Smooth muscle cell (in vitro differentiated cells): ENCODE measurements around the gene CHRND. TPM values are rescaled to one million over a fixed set of nuclear protein-coding genes. Genes with fewer than 3 reads are reported as not detected.

Source experiments
- DNase-seq: peaks from one replicate; lab custom pipeline; 2025; ENCODE audit not compliant: unreplicated experiment; lab: John Stamatoyannopoulos, UW
- H2AFZ ChIP-seq: fragments of 200-600 bp; sonication (generic); 2 replicates; pipeline ENCODE4 v1.6.0; 2016; ENCODE audit warnings: antibody characterized with exemption, low read depth, mild to moderate bottlenecking
- H3F3A ChIP-seq: fragments of 200-600 bp; sonication (generic); 2 replicates; pipeline ENCODE4 v1.6.0; 2017; ENCODE audit warnings: antibody characterized with exemption, low read depth
- H3K27ac ChIP-seq: fragments of 200-600 bp; sonication (generic); 2 replicates; pipeline ENCODE4 v1.5.1; 2016; ENCODE audit warnings: low read depth, mild to moderate bottlenecking
- H3K27me3 ChIP-seq: fragments of 200-600 bp; sonication (generic); 2 replicates; pipeline ENCODE4 v1.6.1; 2016; ENCODE audit warnings: low read depth, mild to moderate bottlenecking
- H3K36me3 ChIP-seq: fragments of 200-600 bp; sonication (generic); 2 replicates; pipeline ENCODE4 v1.5.1; 2016; ENCODE audit warnings: low read depth
- H3K4me1 ChIP-seq: fragments of 200-600 bp; sonication (generic); 2 replicates; pipeline ENCODE4 v1.5.1; 2016; ENCODE audit warnings: low read depth
- H3K4me2 ChIP-seq: fragments of 200-600 bp; sonication (generic); 2 replicates; pipeline ENCODE4 v1.6.0; 2016; ENCODE audit warnings: mild to moderate bottlenecking
- H3K4me3 ChIP-seq: fragments of 200-600 bp; sonication (generic); 2 replicates; pipeline ENCODE4 v1.5.1; 2016; ENCODE audit warnings: mild to moderate bottlenecking
- H3K79me2 ChIP-seq: fragments of 200-600 bp; sonication (generic); 2 replicates; pipeline ENCODE4 v1.6.0; 2016; ENCODE audit warnings: low read depth, mild to moderate bottlenecking
- H3K9ac ChIP-seq: fragments of 200-600 bp; sonication (generic); 2 replicates; pipeline ENCODE4 v1.6.0; 2016; ENCODE audit warnings: low read depth
- H3K9me3 ChIP-seq: fragments of 200-600 bp; sonication (generic); replicated peaks from 2 replicates; pipeline ENCODE4 v1.5.1; 2016; ENCODE audit warnings: low read depth
- H4K20me1 ChIP-seq: fragments of 200-600 bp; sonication (generic); 2 replicates; pipeline ENCODE4 v1.6.0; 2016; ENCODE audit warnings: low read depth
- CTCF ChIP-seq: fragments of 200-600 bp; sonication (generic); IDR thresholded peaks from 2 replicates; pipeline ENCODE4 v1.5.1; 2017; ENCODE audit warnings: borderline replicate concordance, mild to moderate bottlenecking, antibody characterized with exemption; ENCODE audit not compliant: insufficient read depth, poor library complexity, severe bottlenecking
- WGBS: methylation state at CpG from one replicate; pipeline ENCODE4 v1.1.7; 2016; ENCODE audit warnings: low lambda C conversion rate; 5-methylcytosine and 5-hydroxymethylcytosine counted together
- polyA plus RNA-seq: library from polyadenylated mRNA; unstranded; fragments of >200 nt; fragmentation: Nextera tagmentation; extraction: Ambion mirVana; gene quantifications from 2 replicates; pipeline ENCODE4 v1.2.1, GENCODE V29; 2016
- total RNA-seq: library from RNA; depleted of rRNA; stranded (reverse); fragments of >200 nt; gene quantifications from 2 replicates; pipeline ENCODE4 v1.2.3, GENCODE V29; 2014

Gene CHRND
- total and polyA plus RNA-seq, 2 experiments from 2014 or later, result not detected

- H3K79me2 ChIP-seq, result no peaks in the 10 kb centered on the region
- 80% methylated on average over 9 of the region's 9 CpGs for WGBS
- DNase-seq, result no peak
- no peaks in the 10 kb centered on the region for H3K9me3 ChIP-seq
- no peaks in the 10 kb centered on the region for H3F3A ChIP-seq
- peaks cover 50% of the 10 kb centered on the region for H3K27me3 ChIP-seq
- H3K4me1 ChIP-seq, result peaks cover 17% of the 10 kb centered on the region
- H3K36me3 ChIP-seq, result no peaks in the 10 kb centered on the region
- no peak for TF ChIP-seq CTCF
- H3K9ac ChIP-seq, result no peak overlapping the region
- H3K4me2 ChIP-seq, result no peak overlapping the region
- H2AFZ ChIP-seq, result no peak overlapping the region
- no peak overlapping the region for H3K4me3 ChIP-seq
- no peaks in the 10 kb centered on the region for H4K20me1 ChIP-seq
- no peak overlapping the region for H3K27ac ChIP-seq
Observed at GRCh38 chr2:232501331-232501771, 24.6 kb upstream of the CHRND start.

GRCh38 chr2:232501794-232502390, 24.1 kb upstream of the CHRND start:
- peaks cover 55% of the 10 kb centered on the region for H3K27me3 ChIP-seq

GRCh38 chr2:232502511-232502910, 23.4 kb upstream of the CHRND start:
- no peak for TF ChIP-seq CTCF
- Histone ChIP-seq H3K4me2 (peak overlapping the region; percentile 81), H3K9ac (no peak overlapping the region), H2AFZ (no peak overlapping the region), H3K4me1 (peaks cover 17% of the 10 kb centered on the region), H4K20me1 (no peaks in the 10 kb centered on the region), H3K79me2 (no peaks in the 10 kb centered on the region), H3K27ac (no peak overlapping the region), H3K4me3 (no peak overlapping the region), H3K27me3 (peaks cover 59% of the 10 kb centered on the region), H3K9me3 (no peaks in the 10 kb centered on the region), H3K36me3 (no peaks in the 10 kb centered on the region), H3F3A (no peaks in the 10 kb centered on the region)
- WGBS, result 10% methylated on average over 20 of the region's 21 CpGs
- no peak for DNase-seq

More at GRCh38 chr2:232501794-232502390, 24.1 kb upstream of the CHRND start:
- no peak overlapping the region for H2AFZ ChIP-seq
- H3K36me3 ChIP-seq, result no peaks in the 10 kb centered on the region
- H3F3A ChIP-seq, result no peaks in the 10 kb centered on the region
- H3K4me2 ChIP-seq, result no peak overlapping the region
- H4K20me1 ChIP-seq, result no peaks in the 10 kb centered on the region
- H3K9ac ChIP-seq, result no peak overlapping the region
- WGBS, result 47% methylated on average over 9 of the region's 10 CpGs
- H3K4me3 ChIP-seq, result no peak overlapping the region
- peaks cover 17% of the 10 kb centered on the region for H3K4me1 ChIP-seq
- no peak for TF ChIP-seq CTCF
- H3K79me2 ChIP-seq, result no peaks in the 10 kb centered on the region
- no peak for DNase-seq
- no peak overlapping the region for H3K27ac ChIP-seq
- no peaks in the 10 kb centered on the region for H3K9me3 ChIP-seq
